GM18858 (cell line): ENCODE data around the gene ZYG11B.
"Not testable (repeated sequence)": the region's sequence is repeated elsewhere in the genome, so short reads cannot be mapped to it uniquely, and the experiment has no call there.

Experiments used
- ATAC-seq: cut with Tn5 transposase; IDR thresholded peaks from one replicate; pipeline ENCODE4 v1.9.1; 2021; ENCODE audit not compliant: unreplicated experiment

The ZYG11B gene

DNA sequence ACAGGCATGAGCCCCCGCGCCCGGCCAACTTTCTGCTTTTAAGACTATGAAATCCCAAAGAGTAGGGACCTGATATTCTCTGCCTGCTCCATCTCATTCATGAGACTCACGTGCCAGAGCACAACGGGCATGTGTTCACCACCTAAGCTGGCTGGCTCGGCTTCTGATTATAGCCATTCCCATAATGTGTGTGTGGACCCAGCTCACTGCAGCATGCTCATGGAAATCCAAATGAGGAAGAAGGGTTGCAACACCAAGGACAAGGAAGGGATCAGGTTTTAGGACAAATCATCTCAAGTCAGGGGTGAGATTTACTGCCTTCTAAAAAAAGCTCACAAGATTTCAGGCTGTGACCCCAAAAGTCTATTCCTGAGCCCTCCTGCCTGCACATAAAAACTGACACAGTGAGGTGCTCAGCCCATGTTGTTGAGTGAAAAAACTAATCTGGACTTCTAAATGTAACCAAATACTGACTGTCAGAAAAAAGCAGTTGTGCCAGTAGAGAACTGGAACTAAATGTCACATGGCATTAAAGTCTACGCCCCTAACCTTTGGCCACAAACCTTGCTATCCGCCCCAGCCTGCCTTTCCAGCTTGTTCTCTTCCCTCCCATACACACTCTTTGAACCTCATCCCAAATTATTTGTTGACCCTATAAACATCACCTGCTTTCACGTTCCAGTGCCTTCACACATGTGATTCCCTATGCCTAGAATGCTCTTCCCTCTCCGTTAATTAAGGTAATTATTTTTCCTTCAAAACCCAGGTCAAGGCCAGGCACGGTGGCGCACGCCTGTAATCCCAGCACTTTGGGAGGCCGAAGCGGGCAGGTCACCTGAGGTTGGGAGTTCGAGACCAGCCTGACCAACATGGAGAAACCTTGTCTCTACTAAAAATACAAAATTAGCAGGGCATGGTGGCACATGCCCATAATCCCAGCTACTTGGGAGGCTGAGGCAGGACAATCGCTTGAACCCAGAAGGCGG, 19.0 kb upstream of the ZYG11B start:
- ATAC-seq, result no peak

DNA sequence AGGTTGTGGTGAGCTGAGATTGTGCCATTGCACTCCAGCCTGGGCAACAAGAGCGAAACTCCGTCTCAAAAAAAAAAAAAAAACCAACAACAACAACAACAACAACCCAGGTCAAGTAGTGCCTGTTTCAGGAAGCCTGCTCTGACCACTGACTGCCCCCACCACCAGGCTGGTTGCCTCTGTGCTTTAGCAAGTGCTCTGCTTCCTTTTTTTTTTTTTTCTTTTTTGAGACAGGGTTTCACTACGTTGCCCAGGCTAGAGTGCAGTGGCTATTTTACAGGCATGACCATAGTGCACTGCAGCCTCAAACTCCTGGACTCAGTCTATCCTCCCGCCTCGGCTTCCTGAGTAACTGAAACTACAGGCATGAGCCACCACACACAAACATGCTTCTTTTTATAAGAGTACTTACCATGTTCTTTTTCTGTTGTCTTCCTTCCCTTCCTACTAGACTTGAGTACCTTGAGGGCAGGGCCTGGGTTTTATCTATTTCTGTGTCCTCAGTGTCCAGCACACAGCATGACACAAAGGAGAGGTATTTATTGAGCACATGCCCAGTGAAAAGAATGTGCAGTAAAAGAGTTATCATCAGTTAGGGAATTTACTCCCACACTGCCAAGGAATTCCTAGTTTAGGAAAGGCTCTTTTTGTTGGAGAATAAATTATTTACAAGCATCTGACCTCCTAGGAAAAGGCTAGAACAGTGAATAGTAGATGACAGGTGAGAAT, 18.2 kb upstream of the ZYG11B start:
- ATAC-seq, result no peak

- no peak for ATAC-seq
Observed at GRCh38 chr1:52709016-52709415, 17.2 kb upstream of the ZYG11B start.

GRCh38 chr1:52713590-52713989, 12.7 kb upstream of the ZYG11B start:
- ATAC-seq, result no peak

GRCh38 chr1:52715296-52715695, 11.0 kb upstream of the ZYG11B start:
- ATAC-seq, result not testable (repeated sequence)

DNA sequence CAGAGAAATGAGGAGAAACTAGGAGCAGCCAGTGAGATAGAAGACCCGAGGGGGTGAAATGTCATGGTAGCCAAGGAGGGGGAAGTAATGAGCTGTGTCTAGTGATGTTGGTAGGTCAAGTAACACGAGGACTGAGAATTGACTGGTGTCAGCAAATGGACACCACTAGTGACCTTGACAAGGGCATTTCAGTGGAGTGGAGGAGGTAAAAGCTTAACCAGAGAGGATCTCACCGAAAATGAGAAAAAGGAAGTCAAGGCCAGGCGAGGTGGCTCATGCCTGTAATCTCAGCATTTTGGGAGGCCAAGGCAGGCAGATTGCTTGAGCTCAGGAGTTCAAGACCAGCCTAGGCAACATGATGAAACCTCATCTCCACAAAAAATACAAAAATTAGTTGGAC, 3.0 kb upstream of the ZYG11B start:
- ATAC-seq, result no peak

- no peak for ATAC-seq
Observed at GRCh38 chr1:52725903-52726264, 369 bp upstream of the ZYG11B start.

GRCh38 chr1:52727114-52727586, 897 bp downstream of the ZYG11B start:
- ATAC-seq, result no peak

GRCh38 chr1:52727956-52728656, 1.9 kb downstream of the ZYG11B start:
- ATAC-seq, result no peak

DNA sequence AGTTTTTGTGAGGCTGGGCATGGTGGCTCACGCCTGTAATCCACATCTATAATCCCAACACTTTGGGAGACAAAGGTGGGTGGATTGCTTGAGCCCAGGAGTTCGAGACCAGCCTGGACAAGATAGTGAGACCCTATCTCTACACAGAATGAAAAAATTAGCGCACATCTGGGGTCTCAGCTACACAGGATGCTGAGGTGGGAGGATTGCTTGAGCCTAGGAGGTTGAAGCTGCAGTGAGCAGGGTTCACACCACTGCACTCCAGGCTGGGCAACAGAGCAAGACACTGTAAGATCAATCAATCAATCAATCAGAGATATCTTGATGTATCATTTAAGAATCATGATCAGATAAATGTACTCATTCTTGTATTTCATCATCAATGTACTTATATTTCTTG, 7.1 kb downstream of the ZYG11B start:
- ATAC-seq, result no peak

- ATAC-seq, result not testable (repeated sequence)
Observed at GRCh38 chr1:52735371-52735770, 9.1 kb downstream of the ZYG11B start.

GRCh38 chr1:52738148-52738547, 11.9 kb downstream of the ZYG11B start:
- no peak for ATAC-seq

GRCh38 chr1:52738893-52739292, 12.6 kb downstream of the ZYG11B start:
- no peak for ATAC-seq

GRCh38 chr1:52739699-52740467, 13.6 kb downstream of the ZYG11B start:
- ATAC-seq, result no peak

DNA sequence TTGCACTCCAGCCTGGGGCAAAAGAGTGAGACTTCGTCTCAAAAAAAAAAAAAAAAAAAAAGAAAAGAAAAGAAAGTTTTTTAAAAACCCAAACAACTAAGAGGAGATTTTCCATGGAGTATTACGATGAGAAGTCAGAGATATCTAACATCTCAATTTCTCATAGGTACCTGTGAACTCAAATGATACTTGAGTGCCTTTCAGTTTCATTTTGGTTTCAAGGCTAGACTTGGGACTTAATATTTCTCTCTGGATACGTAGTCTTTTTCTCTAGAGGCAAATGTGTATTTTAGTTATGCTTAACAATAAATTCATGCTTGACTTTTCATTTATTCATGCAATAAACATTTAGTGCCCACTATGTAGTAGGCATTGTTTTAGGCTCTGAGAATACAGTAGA, 15.0 kb downstream of the ZYG11B start:
- no peak for ATAC-seq

DNA sequence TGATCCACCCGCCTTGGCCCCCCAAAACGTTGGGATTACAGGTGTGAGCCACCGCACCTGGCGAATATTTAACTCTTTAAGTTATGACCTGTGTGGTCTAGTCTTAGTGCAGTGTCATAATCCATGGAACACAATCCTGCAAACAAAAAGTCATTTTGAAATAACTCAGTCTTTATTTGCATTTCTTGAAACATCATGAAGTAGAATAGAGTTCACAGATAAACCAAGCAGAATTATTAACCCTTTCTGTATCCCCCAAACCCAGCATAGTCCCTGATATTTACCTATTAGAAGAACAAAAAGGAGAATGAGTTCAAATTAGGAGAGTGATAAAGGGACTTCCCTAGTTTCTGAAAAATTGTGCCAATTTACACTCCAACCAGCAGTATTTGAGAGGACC, 19.9 kb downstream of the ZYG11B start:
- no peak for ATAC-seq

DNA sequence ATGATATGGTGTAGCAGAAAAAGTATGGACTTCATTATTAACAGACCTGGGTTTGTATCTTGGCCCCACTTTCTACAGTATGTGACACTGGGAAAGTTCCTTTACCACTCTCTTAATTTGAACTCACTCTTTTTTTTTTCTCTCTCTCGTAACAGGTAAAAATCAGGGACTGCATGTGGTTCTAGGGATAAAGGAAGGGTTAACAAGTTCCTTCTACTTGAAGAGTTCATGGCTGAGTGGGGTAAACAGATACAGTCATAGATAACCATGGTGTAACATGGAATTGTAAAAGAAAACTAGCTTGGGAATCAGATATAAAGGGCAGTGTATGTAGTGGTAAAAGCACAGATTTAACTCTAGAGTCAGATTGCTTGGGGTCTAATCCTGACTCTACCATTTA, 21.2 kb downstream of the ZYG11B start:
- no peak for ATAC-seq

GRCh38 chr1:52748119-52748518, 21.9 kb downstream of the ZYG11B start:
- no peak for ATAC-seq

GRCh38 chr1:52749496-52749895, 23.2 kb downstream of the ZYG11B start:
- not testable (repeated sequence) for ATAC-seq

GRCh38 chr1:52750139-52750538, 23.9 kb downstream of the ZYG11B start:
- ATAC-seq, result not testable (repeated sequence)
